ENCODE data around the gene SEMG1.

Gene SEMG1

DNA sequence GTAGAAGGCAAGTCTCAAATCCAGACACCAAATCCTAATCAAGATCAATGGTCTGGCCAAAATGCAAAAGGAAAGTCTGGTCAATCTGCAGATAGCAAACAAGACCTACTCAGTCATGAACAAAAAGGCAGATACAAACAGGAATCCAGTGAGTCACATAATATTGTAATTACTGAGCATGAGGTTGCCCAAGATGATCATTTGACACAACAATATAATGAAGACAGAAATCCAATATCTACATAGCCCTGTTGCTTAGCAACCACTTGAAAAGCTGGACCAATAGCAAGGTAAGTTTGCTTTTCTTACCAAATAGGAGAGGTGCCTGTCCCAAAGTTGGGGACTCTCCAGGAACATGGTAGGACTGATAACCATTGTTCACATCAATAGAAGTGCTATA lies 16.3 kb downstream of the SEMG1 start:
- DNase-seq: no peak

DNA sequence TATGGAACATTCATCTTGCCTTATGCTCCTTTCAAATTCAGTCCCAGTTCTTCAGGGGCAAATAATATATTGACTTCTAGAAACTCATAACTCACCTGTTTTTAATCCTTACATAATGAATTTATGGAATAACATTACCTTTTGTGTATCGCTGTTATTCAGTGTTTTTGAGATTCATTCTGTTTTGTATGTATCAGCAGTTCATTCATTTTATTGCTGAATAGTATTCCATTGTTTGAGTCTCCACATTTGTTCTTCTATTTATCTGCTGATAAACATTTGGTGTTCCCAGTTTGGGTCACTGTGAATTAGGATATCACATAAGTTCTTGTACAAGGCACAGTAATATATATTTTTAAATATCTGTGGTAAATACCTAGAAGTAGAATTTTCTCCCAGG lies 19.5 kb downstream of the SEMG1 start:
- DNase-seq: no peak

DNA sequence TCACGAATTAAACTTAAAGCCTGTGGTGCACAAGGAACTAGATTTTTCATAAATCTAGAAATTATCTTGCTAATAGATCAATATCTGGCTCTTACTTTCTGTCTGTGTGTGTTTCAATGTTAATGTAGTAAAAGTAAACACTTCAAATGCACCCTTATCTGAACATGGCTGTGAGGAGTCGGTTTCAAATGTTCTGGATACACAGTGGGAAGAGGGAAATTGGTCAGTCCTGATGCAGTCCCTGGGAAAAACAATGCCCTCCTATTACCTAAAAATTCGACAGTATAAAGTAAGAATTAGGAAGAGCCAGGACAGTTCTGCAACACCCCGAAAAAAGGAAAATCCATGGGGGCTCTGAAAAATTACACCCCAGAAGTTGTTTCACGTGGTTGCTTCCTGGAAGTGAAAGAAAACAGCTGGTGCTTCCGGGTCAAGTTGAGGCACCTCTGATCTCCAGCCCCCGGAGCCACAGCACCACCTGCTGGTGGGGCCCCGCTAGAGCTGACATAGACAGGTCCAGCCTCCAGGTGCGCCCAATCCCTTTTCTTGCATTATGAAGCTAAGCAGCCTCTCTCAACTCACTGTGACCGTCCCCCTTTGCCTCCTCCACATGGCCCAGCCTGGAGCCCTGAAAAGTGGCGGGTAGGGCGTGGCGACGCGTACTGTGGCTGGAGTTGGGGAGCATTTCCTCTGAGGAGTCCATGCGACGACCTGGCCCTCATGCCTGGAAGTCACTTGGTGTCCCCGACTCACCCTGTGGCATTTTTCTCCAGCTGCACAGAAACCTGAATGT lies 22.6 kb downstream of the SEMG1 start:
- peak in 2 of 5 experiments; percentile 24 to 46 for DNase-seq

DNA sequence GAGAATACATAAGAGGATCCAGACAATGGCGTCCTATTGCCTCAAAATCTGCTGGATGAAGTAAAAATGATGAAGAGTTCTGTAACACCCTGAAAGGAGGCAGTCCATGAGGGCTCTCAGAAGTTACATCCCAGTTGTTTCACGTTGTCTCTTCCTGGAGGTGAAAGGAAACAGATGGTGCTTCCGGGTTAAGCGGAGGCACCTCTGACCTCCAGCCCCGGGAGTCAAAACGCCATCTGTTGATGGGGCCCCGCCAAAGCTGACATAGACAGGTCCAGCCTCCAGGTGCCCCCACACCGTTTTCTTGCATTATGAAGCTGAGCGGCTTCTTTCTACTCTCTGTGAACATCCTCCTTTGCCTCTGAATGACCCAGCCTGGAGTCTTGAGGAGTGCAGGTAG lies 23.8 kb downstream of the SEMG1 start:
- DNase-seq: no peak

DNA sequence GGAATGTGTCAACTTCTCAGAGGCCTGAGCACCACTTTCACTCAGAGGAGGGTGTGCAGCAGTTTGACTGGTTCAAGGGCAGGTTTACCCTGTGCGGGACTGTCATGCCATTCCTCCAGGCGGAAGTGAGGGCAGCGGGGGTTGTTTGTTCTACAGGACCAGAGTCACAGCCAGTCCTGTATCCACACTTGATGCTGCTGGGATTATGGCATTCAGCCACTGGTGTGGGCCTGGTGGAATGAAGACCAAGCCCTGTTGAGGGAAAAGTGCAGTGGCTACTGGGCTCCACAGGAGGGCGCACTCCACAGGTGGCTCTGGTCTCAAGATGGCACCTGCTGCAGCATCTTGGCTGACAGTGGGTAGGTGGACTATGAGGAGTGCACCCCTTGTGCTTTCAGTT lies 29.2 kb downstream of the SEMG1 start:
- peak in 1 of 5 experiments; percentile 5 for DNase-seq

DNA sequence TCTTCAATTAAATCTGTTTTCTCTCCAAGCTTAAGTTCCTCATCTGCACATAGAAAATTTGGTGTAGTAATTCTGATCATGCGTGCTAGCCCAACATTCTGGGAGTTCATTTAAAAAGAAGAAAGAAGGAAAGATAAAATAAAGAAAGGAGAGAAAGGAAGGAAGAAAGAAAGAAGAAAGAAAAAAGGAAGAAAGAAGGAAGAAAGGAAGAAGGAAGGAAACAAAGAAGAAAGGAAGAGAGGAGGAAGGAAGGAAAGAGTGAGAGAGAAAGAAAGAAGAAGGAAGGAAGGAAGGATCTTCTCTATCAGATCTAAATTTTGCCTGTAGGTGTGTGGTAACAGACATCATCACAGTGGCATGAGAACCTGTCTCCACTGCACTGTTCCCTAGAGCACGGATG lies 31.3 kb downstream of the SEMG1 start:
- no peak for DNase-seq

DNA sequence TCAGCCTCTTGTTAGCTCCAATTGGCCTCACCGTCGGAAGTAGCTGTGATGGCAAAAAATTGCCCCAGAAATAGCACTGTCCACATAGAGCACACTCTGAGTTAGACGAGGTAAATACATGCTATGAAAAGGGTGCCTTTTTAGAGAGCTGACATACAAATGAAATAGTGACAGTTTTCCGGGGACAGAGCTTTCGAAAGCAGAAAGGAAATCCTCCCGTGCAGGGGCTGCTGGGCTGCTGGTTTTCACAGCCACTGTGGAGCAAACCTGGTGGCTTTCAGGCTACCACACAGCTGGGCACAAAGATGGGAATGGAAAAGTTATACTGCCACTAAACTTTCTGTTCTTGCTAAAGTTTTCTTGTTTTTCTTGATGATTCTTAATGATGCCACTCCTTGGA lies 39.3 kb downstream of the SEMG1 start:
- no peak for DNase-seq

DNA sequence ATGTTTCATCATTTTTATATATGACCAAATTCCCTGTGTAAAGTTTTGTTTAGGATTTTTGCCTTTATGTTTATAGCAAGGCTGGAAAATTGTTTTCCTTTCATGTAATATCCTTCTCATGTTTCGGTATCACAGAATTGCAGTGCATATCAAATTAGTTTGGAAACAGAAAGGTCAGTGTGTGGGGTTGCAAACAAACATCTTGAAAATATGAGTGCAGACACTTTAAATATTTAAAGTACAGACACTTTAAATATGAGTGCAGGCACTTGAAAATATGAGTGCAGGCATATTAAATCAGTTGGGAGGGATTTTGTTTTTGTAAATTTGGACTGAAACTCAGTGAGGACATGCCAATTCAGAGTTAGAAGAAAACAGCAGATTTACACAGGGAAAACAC lies 41.0 kb downstream of the SEMG1 start:
- DNase-seq: no peak

DNA sequence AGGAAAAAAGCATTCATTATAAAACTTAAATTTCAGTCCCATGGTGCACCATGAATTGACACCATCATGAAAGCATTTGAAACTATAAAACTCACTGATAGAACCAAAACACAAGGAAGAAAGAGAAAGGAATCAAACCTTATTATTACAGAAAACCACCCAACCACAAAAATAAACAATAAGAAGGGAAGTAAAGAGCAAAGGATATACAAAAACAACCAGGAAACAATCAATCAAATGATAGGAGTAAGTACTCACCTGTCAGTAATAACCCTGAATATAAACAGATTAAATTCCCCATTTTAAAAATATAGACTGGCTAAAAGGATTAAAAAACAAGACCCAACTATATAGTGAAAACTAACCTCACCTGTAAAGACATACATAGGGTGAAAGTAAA lies 41.8 kb downstream of the SEMG1 start:
- DNase-seq: no peak

DNA sequence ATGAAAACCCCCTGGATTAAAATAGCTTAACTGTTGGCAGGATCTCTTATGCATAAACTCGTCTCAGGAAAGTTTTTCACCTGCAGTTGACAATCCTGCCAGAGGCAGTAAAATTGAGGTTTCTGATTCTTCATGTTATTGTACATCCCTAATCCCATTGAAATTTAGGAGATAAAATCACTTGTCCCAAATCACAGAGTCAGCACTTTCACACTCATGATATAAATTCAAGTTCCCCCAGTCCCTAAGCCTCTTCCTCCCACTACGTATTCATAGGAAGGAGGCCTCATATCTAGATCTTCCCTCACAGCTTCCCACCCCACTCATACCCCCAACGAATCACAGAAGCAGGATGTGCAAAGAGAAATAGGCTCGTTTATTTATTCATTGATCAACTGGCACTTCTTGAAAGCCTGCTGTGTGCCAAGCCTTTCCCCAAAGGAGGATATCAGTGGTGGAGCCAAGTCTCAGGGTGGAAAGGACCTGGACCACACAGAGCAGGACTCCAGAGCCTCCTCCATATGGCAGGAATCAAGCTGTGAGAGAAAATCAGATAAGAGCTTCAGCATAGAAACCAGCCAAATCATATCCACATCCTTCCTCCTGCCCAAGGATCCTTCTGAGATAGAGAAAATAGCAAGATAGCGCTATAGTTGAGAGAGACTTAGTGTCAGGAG lies 45.2 kb downstream of the SEMG1 start:
- no peak for DNase-seq

DNA sequence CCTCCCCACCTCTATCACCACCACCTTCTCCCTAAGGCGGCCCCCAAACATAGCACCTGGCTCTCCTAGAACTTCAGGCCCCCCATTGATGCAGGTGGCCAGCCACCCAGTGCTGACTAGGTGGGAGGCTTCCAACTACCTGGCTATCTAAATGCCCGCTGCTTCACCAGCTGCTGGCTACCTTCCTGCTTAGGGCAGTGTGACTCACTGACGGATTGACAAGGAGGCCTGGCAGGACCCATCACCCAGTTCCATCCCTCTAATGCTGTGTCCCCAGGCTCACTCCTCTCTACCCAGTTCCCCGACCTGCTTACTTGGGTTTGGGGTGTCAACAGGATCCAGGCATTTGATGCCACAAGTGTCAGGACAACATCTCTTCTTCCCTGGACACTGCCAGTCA lies 46.4 kb downstream of the SEMG1 start:
- DNase-seq: no peak

DNA sequence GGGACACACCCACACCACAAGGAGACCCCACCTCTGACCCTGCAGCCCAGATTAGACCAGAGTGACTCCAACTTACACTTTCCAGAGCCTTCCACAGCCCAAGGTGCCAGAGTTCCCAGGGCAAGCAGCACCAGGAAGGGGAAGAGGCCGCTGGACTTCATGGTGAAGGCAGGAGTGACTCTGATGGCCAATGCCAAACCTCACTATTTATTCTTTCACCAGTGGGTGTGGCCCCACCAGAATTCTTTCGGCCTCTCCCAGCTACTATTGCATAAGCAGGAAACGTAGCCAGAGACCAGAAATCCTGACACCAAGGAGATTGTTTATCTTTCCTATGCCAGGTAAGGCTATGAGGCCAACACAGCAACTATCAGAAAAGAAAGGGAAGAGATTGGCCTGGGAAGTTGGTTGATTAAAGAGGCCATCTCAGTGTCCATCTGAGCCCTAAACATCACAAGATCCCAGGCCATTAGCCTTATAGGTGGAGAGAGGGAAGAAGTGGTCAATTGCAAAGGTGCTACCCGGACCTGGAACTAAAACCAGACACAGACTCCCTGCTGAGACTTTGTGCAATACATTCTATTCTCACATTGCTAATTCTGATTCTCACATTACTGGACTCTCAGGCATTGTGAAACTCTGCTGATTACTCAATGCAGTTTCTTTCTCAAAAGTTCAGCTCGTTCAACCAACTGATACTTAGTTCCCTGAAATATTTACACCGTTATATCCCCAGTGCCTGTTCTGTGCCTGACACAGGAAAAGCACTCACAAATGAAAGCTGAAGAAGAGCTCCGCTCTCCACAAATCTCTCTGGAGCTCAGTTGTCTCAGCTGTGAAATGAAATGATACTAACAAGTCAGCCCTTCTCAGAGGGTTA lies 47.8 kb downstream of the SEMG1 start, which contains the start of gene SLPI:
Gene SLPI (minus strand): TSS at position 182 of the 880 bp plus-strand sequence. CDS start 21 bp downstream, at position 161.
- no peak for DNase-seq

DNA sequence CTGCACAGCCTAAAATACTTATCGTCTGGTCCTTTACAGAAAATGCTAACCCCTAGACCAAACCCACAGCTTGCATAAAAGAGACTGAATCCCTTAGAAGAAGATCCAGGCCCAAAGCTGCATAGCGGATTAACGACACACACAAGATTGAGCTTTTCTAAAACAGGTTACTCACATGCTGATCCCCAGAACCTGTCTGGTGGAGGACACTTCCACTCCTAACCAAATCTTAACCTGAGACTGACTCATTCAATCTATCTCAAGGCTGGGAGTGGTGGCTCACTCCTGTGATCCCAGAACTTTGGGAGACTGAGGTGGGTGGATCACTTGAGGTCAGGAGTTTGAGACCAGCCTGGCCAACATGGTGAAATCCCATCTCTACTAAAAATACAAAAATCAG lies 50.3 kb downstream of the SEMG1 start:
- no peak for DNase-seq

DNA sequence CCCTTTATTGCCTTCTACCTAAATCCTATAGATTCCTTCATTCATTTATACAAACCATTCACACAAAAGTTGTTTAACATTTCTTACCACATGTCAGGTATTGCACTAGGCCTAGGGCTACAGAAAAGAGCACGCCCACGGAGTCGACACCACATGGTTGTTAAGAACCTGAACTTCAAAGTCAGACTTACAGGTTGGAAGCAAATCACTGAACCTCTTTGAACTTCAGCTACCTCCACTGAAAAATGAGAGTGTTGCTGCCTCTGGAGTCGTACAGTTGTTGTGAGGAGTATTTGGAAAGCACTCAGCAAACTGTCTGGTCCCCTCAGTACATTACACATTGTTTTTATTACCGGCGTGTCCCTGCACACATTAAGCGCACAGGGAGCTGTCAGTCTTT lies 50.9 kb downstream of the SEMG1 start:
- DNase-seq: no peak

DNA sequence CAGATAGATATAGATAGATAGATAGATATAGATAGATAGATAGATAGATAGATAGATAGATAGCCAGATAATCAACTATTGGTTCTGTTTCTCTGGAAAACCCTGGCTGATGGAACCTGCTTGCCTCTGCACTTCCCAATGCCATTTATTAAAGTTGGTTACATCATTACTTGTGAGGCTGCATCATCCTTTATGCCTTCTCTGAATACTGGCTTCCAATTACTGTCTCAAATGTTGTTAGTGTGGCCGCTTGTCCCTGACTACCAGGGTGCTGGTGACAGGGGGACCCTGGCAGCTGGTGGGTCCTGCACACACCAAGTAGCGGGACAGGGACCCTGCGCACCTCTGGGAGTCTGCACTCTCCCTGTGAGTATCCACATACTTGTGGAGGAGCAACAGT lies 51.4 kb downstream of the SEMG1 start:
- DNase-seq: no peak

DNA sequence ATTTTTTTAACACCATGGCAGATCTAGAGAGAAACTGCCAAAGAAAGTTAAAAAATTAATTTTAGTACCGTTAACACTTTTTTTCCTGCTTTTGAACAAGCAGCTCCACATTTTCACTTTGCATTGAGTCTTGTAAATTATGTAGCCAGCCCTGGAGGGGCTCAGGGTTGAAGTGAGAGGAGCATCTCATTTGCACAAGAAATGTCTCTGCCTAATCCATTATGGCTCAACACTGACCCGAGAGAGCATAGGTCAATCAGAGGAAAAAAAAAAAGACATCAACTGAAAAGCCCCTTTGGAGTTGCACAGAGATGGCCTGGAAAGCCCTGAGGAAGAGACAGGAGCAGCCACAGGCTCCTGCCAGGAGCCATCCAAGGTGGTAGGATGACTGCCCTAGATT lies 51.8 kb downstream of the SEMG1 start:
- no peak for DNase-seq
